ENCODE data around the gene MEPCE. TPM values are rescaled to one million over a fixed set of nuclear protein-coding genes. Genes with fewer than 3 reads are reported as not detected.
"Not testable (repeated sequence)": the region's sequence is repeated elsewhere in the genome, so short reads cannot be mapped to it uniquely, and the experiment has no call there.

MEPCE gene
- total RNA-seq, result 23.9 TPM

GRCh38 chr7:100429637-100430492 lies at the start of gene MEPCE:
MEPCE (plus strand) TSS chr7:100429831; CDS start chr7:100430019, 188 bp downstream.
- DNase-seq, result peak; percentile 99

- DNase-seq, result no peak
Observed at GRCh38 chr7:100380196-100380595, 49.4 kb upstream of the MEPCE start.

GRCh38 chr7:100381531-100382233 lies 47.9 kb upstream of the MEPCE start:
- not testable (repeated sequence) for DNase-seq

GRCh38 chr7:100382234-100382853 lies 47.3 kb upstream of the MEPCE start:
- DNase-seq, result not testable (repeated sequence)

GRCh38 chr7:100384628-100385294 lies 44.9 kb upstream of the MEPCE start:
- DNase-seq, result no peak

GRCh38 chr7:100386940-100387339 lies 42.7 kb upstream of the MEPCE start:
- no peak for DNase-seq

- DNase-seq, result no peak
Observed at GRCh38 chr7:100387695-100388094, 41.9 kb upstream of the MEPCE start.

GRCh38 chr7:100389437-100390088 lies 40.1 kb upstream of the MEPCE start:
- no peak for DNase-seq

GRCh38 chr7:100390286-100391009 lies 39.2 kb upstream of the MEPCE start:
- no peak for DNase-seq

GRCh38 chr7:100393233-100393905 lies 36.3 kb upstream of the MEPCE start:
- no peak for DNase-seq

- no peak for DNase-seq
Observed at GRCh38 chr7:100394077-100394476, 35.6 kb upstream of the MEPCE start.

- no peak for DNase-seq
Observed at GRCh38 chr7:100396421-100396982, 33.1 kb upstream of the MEPCE start.

- DNase-seq, result no peak
Observed at GRCh38 chr7:100397315-100398081, 32.1 kb upstream of the MEPCE start.

- no peak for DNase-seq
Observed at GRCh38 chr7:100398239-100398638, 31.4 kb upstream of the MEPCE start.

- no peak for DNase-seq
Observed at GRCh38 chr7:100400041-100400440, 29.6 kb upstream of the MEPCE start.

- DNase-seq, result peak; percentile 33
Observed at GRCh38 chr7:100400656-100401055, 29.0 kb upstream of the MEPCE start.

GRCh38 chr7:100401811-100402210 lies 27.8 kb upstream of the MEPCE start:
- no peak for DNase-seq

GRCh38 chr7:100402241-100402640 lies 27.4 kb upstream of the MEPCE start:
- DNase-seq, result no peak

GRCh38 chr7:100406767-100407166 lies 22.9 kb upstream of the MEPCE start:
- no peak for DNase-seq

Data from tongue (tissue), 2 donors.